BLaER1 (cell line): ENCODE measurements around the gene SHROOM1.

Experiments
- H3K27ac ChIP-seq: shearing (Covaris generic); formaldehyde crosslinking; 2 replicates; pipeline ENCODE4 v1.8.1; 2022
- H3K27me3 ChIP-seq: shearing (Covaris generic); formaldehyde crosslinking; 2 replicates; pipeline ENCODE4 v1.8.1; 2022
- H3K36me3 ChIP-seq: shearing (Covaris generic); formaldehyde crosslinking; 2 replicates; pipeline ENCODE4 v1.8.1; 2022
- H3K4me1 ChIP-seq: shearing (Covaris generic); formaldehyde crosslinking; 2 replicates; pipeline ENCODE4 v1.8.1; 2022
- H3K4me2 ChIP-seq: shearing (Covaris generic); formaldehyde crosslinking; 2 replicates; pipeline ENCODE4 v1.8.1; 2022
- H3K4me3 ChIP-seq: shearing (Covaris generic); formaldehyde crosslinking; 2 replicates; pipeline ENCODE4 v1.8.1; 2022
- H3K9ac ChIP-seq: shearing (Covaris generic); formaldehyde crosslinking; 2 replicates; pipeline ENCODE4 v1.8.1; 2022
- H3K9me3 ChIP-seq: shearing (Covaris generic); formaldehyde crosslinking; 2 replicates; pipeline ENCODE4 v1.8.1; 2022
- H4K20me1 ChIP-seq: shearing (Covaris generic); formaldehyde crosslinking; 2 replicates; pipeline ENCODE4 v1.8.1; 2022
- Cebpa-rat ChIP-seq: shearing (Covaris generic); IDR thresholded peaks from 2 replicates; pipeline ENCODE4 v1.8.1; 2022

SHROOM1 gene

DNA sequence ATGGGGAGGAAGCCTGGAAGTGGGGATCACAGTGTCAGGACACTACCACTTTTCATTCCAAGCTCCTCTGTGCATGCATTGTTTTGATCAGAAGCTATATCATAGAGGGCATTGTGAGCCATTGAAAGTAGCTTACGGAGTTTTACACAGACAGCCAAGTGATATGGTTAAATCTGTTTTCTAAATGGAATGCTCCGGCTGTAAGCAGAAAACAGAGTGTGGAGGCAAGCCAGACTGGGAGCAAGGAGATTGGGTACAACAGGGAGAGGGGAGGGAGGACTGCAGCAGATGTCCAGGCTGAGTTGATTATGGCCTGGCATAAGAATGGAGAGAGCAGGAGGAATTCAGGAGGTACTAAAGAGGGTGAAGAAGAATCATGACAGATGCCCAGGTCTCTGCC, 32.8 kb downstream of the SHROOM1 start:
- Histone ChIP-seq H3K27ac (no peak overlapping the region), H3K4me3 (no peak overlapping the region), H3K4me1 (peaks cover 5% of the 10 kb centered on the region), H3K9me3 (no peaks in the 10 kb centered on the region), H3K27me3 (no peaks in the 10 kb centered on the region), H3K4me2 (no peak overlapping the region), H4K20me1 (no peaks in the 10 kb centered on the region), H3K9ac (no peak overlapping the region), H3K36me3 (no peaks in the 10 kb centered on the region)
- no peak for TF ChIP-seq Cebpa-rat

DNA sequence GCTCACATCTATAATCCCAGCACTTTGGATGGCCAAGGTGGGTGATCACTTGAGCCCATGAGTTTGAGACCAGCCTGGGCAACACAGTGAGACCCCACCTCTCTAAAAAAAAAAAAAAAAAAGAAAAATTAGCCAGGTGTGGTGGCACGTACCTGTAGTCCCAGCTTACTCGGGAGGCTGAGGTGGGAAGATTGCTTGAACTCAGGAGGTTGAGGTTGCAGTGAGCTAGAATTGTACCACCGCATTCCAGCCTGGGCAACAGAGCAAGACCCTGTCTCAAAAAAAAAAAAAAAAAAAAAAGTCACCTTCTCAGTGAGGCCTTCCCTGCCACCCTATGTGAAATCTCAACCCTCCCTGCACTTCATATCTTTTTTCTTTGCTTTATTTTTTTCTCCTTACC, 39.4 kb downstream of the SHROOM1 start:
- no peaks in the 10 kb centered on the region for H3K27me3 ChIP-seq
- no peak for TF ChIP-seq Cebpa-rat
- no peak overlapping the region for H3K9ac ChIP-seq
- H3K27ac ChIP-seq = no peak overlapping the region
- H3K4me1 ChIP-seq = peaks cover 2% of the 10 kb centered on the region
- H4K20me1 ChIP-seq = no peaks in the 10 kb centered on the region
- H3K9me3 ChIP-seq = no peaks in the 10 kb centered on the region
- H3K4me3 ChIP-seq = no peak overlapping the region
- no peak overlapping the region for H3K4me2 ChIP-seq
- no peaks in the 10 kb centered on the region for H3K36me3 ChIP-seq

DNA sequence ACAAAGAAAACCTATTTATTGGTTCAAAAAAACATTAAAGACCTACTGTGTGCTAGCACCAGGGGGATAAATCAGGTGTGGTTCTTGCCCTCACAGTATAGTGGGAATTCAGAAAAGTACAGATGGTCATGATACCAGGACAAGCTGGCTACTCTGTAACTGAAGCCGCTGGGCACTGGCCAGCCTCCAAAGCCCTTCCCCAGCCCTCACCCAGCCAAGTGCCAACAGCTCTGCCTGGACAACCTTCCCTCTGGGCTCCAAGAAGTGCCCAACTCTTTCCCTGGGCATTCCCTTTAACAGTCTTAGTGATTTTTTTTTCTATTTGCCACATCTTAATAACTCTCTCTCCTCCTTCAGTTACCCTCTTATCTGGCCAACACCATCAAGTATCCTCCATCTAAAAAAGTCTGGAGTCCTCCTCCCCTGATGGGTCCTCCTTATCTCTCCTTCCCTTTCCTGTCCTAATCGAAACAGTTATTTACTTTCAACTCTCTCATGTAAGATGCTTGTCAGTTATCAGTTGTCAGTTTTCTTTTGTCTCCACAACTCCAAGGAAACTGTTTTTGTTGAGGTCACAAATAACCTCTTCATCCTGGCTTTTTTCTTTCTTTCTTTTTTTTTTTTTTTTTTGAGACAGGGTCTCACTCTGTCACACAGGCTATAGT, 40.1 kb downstream of the SHROOM1 start:
- H3K27ac ChIP-seq = no peak overlapping the region
- peaks cover 7% of the 10 kb centered on the region for H3K4me1 ChIP-seq
- H3K4me2 ChIP-seq = no peak overlapping the region
- H4K20me1 ChIP-seq = no peaks in the 10 kb centered on the region
- TF ChIP-seq Cebpa-rat = no peak
- H3K9ac ChIP-seq = no peak overlapping the region
- H3K4me3 ChIP-seq = no peak overlapping the region
- H3K36me3 ChIP-seq = no peaks in the 10 kb centered on the region
- H3K27me3 ChIP-seq = no peaks in the 10 kb centered on the region
- H3K9me3 ChIP-seq = no peaks in the 10 kb centered on the region

DNA sequence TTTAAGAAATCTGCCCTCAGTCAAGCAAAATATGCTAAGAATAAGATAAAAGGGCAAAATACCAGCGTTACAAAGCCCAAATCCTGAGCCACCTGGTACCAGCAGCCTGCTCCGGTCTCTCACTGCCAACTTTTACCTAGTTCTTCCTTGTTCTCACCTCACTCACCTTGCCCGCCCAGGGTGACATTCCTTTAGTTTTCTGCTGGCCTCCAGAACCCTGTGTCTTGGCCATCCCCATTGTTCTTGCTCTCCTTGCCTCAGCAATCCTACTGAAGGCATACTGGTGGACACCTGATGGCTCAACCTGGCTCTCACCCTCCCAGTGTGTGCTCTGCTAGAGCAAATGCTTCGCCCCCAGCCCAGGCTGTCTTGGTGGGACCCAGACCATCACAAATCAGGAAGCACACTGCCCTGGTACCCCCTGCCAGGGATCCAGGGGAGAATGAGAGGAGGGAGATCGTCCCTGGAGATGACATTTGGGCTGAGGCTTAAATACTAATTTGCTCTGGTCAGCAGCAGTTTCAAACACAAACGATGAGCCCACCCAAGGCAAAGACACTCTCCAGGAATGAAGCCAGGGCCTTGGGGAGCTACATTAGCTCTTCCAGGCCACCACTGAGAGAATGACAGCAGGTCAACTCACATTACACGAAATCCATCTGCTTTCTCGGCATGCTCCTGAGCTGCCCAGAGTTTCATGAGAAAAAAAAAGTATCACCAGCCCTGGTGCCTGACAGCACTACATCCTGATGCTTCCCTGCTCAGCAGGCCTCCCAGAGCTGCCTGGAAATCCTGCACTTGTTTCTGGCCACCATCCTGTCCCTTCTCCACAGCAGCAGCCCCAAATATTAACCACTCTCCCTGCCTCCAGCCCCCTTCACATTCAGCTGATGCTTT, 41.2 kb downstream of the SHROOM1 start:
- Histone ChIP-seq H3K4me3 (no peak overlapping the region), H3K9me3 (no peaks in the 10 kb centered on the region), H4K20me1 (no peaks in the 10 kb centered on the region), H3K36me3 (no peaks in the 10 kb centered on the region), H3K27ac (no peak overlapping the region), H3K27me3 (no peaks in the 10 kb centered on the region), H3K9ac (no peak overlapping the region), H3K4me2 (no peak overlapping the region), H3K4me1 (peaks cover 14% of the 10 kb centered on the region)
- no peak for TF ChIP-seq Cebpa-rat

DNA sequence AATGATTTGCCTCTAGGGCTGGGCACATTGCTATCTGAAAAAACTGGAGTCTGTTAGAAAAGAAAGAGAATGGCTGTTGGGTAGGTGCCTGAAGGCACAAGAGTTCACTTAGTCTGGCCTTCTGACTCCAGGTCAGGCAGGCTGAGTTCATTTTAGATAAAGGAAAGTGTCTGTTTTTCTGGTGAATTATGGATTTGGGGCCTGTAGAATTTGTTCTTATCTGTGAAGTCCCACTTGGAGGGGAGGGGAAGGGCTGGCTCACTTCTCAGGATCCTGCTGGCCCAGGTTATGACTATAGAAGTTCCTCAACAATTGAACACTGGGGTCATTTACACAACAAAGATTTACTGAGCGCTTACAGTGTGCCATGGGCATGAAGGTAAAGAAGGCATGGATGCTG, 41.9 kb downstream of the SHROOM1 start:
- H3K36me3 ChIP-seq = no peaks in the 10 kb centered on the region
- H3K4me3 ChIP-seq = no peak overlapping the region
- no peak for TF ChIP-seq Cebpa-rat
- no peak overlapping the region for H3K4me2 ChIP-seq
- H3K4me1 ChIP-seq = peaks cover 14% of the 10 kb centered on the region
- H3K9me3 ChIP-seq = no peaks in the 10 kb centered on the region
- no peak overlapping the region for H3K27ac ChIP-seq
- H3K27me3 ChIP-seq = no peaks in the 10 kb centered on the region
- H3K9ac ChIP-seq = no peak overlapping the region
- H4K20me1 ChIP-seq = no peaks in the 10 kb centered on the region

DNA sequence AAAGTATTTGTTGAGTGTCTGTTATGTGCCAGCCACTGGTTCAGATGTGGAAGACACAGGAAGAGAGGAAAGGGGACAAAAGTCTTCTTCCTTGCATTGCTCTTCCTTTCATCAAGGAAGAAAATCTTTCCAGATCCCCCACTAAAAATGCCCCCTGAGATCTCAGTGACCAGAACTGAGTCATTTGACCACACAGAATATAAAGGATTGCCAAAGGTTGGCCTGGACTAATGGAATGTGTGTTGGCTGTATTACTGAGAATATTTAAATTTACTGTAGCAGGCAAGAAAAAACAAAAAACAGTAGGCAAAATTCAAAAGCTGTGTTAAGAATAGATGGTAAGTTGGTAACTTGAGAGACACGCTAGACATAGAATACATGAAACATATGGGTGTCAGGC, 43.4 kb downstream of the SHROOM1 start:
- Histone ChIP-seq H3K4me1 (peaks cover 14% of the 10 kb centered on the region), H3K4me3 (no peak overlapping the region), H3K9ac (no peak overlapping the region), H3K27ac (no peak overlapping the region), H3K9me3 (no peaks in the 10 kb centered on the region), H4K20me1 (no peaks in the 10 kb centered on the region), H3K36me3 (no peaks in the 10 kb centered on the region), H3K27me3 (no peaks in the 10 kb centered on the region), H3K4me2 (no peak overlapping the region)
- no peak for TF ChIP-seq Cebpa-rat

DNA sequence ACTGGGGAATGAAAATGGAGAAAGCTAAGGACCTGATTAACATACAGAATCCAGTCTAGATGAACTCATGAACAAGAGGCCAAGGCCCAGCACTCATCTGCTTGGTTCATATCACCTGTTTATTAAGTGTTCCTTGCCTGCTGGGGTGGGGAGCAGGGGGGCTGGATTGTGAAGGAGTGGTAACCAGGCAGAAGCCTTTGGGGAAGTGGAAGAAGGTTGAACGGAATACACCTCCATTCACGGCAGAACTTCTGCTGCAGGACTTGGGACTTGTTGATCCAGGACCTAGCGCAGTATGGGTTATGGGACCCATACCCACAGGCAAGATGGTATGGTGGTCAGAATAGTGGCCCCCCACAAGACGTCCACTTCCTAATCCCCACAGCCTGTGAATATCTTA, 44.6 kb downstream of the SHROOM1 start:
- Histone ChIP-seq H3K4me2 (peak overlapping the region; percentile 63), H3K4me3 (no peak overlapping the region), H3K4me1 (peaks cover 14% of the 10 kb centered on the region), H3K36me3 (no peaks in the 10 kb centered on the region), H3K27me3 (no peaks in the 10 kb centered on the region), H3K9me3 (no peaks in the 10 kb centered on the region), H4K20me1 (no peaks in the 10 kb centered on the region), H3K27ac (no peak overlapping the region), H3K9ac (no peak overlapping the region)
- no peak for TF ChIP-seq Cebpa-rat

DNA sequence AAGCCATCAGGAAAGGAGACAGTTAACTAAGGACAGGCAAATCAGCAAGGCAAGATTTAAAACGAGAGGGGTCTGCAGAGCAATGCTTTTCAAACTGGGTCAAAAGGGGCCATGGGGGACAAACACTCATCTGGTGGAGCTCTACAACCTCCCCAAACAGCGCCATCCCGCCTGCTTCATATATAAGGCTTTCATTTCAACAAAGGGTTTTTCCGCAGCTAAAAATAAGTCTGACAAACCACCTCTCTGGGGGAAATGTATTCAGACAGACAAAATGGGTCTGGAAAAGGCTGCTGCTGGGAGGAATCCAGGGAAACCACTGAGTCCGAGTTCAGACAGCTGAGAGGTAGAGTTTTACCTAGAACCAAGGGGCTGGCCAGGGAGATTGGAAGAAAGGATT, 45.1 kb downstream of the SHROOM1 start:
- H4K20me1 ChIP-seq = no peaks in the 10 kb centered on the region
- H3K27me3 ChIP-seq = no peaks in the 10 kb centered on the region
- no peak for TF ChIP-seq Cebpa-rat
- H3K4me1 ChIP-seq = peaks cover 14% of the 10 kb centered on the region
- H3K36me3 ChIP-seq = no peaks in the 10 kb centered on the region
- no peak overlapping the region for H3K27ac ChIP-seq
- H3K9ac ChIP-seq = no peak overlapping the region
- H3K4me3 ChIP-seq = no peak overlapping the region
- H3K4me2 ChIP-seq = peak overlapping the region; percentile 63
- no peaks in the 10 kb centered on the region for H3K9me3 ChIP-seq

DNA sequence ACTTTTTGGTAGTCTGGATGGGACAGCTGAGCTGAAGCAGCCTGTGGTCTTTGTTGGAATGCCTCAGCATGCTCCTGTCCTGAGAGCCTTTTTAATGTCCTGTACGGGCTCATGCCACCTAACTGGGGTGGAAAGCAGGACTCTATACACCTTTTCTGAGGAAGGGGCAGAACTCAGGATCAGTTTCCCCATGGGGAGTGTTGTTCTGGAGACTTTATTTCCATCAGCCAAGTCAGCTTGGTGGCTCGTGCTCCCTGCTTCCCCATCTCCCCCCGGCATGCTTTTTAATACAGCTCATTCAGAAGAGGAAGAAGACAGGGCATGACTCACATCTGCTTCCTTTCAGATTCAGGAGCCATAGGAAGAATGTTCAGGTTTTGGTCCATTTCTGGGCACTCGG, 48.3 kb downstream of the SHROOM1 start:
- H3K27ac ChIP-seq = no peak overlapping the region
- TF ChIP-seq Cebpa-rat = no peak
- H3K27me3 ChIP-seq = peaks cover 27% of the 10 kb centered on the region
- peaks cover 19% of the 10 kb centered on the region for H3K4me1 ChIP-seq
- no peak overlapping the region for H3K9ac ChIP-seq
- no peaks in the 10 kb centered on the region for H4K20me1 ChIP-seq
- no peaks in the 10 kb centered on the region for H3K36me3 ChIP-seq
- H3K4me2 ChIP-seq = no peak overlapping the region
- no peak overlapping the region for H3K4me3 ChIP-seq
- H3K9me3 ChIP-seq = no peaks in the 10 kb centered on the region

DNA sequence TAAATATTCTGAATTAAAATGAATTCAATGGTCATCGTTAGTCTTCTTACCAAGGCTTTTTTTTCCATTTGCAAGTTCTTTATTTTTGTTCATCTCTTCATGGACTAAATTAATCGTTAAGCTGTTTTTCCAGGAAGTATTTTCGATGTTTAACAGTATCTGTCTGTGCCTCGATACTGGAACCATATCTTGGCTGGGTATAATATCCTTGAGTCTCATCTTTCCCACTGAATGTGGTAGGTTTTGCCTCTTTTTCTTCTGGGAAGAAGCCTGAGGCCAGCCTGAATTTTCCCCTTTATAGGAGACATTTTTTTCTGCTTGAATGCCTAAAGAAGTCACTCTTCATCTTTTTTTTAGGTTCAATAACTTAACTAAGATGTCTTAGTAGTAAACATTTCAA, 49.4 kb downstream of the SHROOM1 start:
- Histone ChIP-seq H3K27me3 (peaks cover 36% of the 10 kb centered on the region), H4K20me1 (no peaks in the 10 kb centered on the region), H3K9me3 (no peaks in the 10 kb centered on the region), H3K4me2 (no peak overlapping the region), H3K4me1 (peaks cover 25% of the 10 kb centered on the region), H3K4me3 (no peak overlapping the region), H3K36me3 (no peaks in the 10 kb centered on the region), H3K27ac (no peak overlapping the region), H3K9ac (no peak overlapping the region)
- TF ChIP-seq Cebpa-rat = no peak
